ENCODE data around the gene PHACTR1.
"Not testable (repeated sequence)": the region's sequence is repeated elsewhere in the genome, so short reads cannot be mapped to it uniquely, and the experiment has no call there.

DNA sequence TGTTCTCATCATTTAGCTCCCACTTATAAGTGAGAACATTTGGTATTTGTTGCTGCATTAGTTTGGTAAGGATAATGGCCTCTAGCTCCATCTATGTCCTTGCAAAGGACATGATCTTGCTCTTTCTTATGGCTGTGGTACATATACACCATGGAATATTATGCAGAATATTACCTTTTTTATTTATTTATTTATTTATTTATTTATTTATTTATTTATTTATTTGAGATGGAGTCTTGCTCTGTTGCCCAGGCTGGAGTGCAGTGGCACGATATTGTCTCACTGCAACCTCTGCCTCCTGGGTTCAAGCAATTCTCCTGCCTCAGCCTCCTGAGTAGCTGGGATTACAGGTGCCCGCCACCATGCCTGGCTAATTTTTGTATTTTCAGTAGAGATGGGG is 14.2 kb downstream of the PHACTR1 start:
- not testable (repeated sequence) for TF ChIP-seq EP300 (IDR thresholded peaks at IDR 0.05; ENCODE audit: low read depth); POLR2A (IDR thresholded peaks at IDR 0.05)
- TF ChIP-seq, protein P1, sequence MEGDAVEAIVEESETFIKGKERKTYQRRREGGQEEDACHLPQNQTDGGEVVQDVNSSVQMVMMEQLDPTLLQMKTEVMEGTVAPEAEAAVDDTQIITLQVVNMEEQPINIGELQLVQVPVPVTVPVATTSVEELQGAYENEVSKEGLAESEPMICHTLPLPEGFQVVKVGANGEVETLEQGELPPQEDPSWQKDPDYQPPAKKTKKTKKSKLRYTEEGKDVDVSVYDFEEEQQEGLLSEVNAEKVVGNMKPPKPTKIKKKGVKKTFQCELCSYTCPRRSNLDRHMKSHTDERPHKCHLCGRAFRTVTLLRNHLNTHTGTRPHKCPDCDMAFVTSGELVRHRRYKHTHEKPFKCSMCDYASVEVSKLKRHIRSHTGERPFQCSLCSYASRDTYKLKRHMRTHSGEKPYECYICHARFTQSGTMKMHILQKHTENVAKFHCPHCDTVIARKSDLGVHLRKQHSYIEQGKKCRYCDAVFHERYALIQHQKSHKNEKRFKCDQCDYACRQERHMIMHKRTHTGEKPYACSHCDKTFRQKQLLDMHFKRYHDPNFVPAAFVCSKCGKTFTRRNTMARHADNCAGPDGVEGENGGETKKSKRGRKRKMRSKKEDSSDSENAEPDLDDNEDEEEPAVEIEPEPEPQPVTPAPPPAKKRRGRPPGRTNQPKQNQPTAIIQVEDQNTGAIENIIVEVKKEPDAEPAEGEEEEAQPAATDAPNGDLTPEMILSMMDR (IDR thresholded peaks at IDR 0.05), result not testable (repeated sequence)
